ENCODE measurements around the gene NR6A1. TPM values are rescaled to one million over a fixed set of nuclear protein-coding genes. Genes with fewer than 3 reads are reported as not detected.

NR6A1 gene
- total RNA-seq, 1 donor: 0.36 TPM

DNA sequence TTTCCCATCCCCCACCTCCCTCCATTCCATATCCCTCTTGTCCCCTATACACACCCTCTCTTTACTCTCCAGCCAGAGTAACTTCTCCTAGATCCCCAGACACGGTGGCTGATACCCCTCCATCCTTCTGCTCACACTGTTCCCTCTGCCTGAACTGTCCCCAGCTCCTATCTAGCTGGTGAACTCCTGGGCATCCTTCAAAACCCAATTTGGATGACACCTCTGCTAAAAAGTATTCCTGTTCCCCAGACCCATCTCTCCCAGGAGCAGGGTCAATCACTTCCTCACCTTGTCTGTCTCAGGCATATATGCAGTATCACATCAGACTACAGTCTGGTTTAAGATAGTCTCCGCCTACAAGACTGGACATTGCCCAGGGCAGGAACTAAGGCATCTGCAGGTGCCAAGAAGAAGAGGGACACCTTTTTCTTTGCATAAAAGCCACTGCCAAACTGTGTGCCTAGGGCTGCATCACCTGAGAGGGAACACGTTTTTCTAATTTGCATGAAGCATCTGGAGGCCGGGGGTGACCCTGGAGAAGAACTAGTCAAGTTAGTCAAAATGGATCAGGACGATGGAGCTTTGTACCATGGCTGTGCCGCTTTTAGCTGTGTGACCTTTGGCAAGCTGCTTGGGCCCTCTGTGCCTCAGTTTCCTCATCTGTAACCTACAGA lies 291.0 kb downstream of the NR6A1 start:
- H3K4me1 ChIP-seq (ENCODE audit: insufficient read depth, low read length): no peaks in the 10 kb centered on the region
- no peak for DNase-seq (ENCODE audit: insufficient read length, low spot score, missing footprints)
- H3K4me3 ChIP-seq (ENCODE audit: insufficient read depth, low read length): no peak overlapping the region
- no peak overlapping the region for H3K4me2 ChIP-seq (ENCODE audit: insufficient read depth, low read length)
- H3K36me3 ChIP-seq (ENCODE audit: insufficient read depth, low read length): no peaks in the 10 kb centered on the region
- no peak overlapping the region for H2AFZ ChIP-seq (ENCODE audit: low read length)
- H3K9me3 ChIP-seq (ENCODE audit: low read depth, low read length): no peaks in the 10 kb centered on the region
- peaks cover 4% of the 10 kb centered on the region for H4K20me1 ChIP-seq (ENCODE audit: insufficient read depth, low read length)
- TF ChIP-seq, protein P1, sequence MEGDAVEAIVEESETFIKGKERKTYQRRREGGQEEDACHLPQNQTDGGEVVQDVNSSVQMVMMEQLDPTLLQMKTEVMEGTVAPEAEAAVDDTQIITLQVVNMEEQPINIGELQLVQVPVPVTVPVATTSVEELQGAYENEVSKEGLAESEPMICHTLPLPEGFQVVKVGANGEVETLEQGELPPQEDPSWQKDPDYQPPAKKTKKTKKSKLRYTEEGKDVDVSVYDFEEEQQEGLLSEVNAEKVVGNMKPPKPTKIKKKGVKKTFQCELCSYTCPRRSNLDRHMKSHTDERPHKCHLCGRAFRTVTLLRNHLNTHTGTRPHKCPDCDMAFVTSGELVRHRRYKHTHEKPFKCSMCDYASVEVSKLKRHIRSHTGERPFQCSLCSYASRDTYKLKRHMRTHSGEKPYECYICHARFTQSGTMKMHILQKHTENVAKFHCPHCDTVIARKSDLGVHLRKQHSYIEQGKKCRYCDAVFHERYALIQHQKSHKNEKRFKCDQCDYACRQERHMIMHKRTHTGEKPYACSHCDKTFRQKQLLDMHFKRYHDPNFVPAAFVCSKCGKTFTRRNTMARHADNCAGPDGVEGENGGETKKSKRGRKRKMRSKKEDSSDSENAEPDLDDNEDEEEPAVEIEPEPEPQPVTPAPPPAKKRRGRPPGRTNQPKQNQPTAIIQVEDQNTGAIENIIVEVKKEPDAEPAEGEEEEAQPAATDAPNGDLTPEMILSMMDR (IDR thresholded peaks at IDR 0.05; ENCODE audit: extremely low read depth, low read depth, low read length): no peak
- H3K79me2 ChIP-seq (ENCODE audit: insufficient read depth, low read length): no peaks in the 10 kb centered on the region
- no peak overlapping the region for H3K27ac ChIP-seq (ENCODE audit: low read depth, low read length)
- H3K27me3 ChIP-seq (ENCODE audit: insufficient read depth, low read length): peaks cover 33% of the 10 kb centered on the region

DNA sequence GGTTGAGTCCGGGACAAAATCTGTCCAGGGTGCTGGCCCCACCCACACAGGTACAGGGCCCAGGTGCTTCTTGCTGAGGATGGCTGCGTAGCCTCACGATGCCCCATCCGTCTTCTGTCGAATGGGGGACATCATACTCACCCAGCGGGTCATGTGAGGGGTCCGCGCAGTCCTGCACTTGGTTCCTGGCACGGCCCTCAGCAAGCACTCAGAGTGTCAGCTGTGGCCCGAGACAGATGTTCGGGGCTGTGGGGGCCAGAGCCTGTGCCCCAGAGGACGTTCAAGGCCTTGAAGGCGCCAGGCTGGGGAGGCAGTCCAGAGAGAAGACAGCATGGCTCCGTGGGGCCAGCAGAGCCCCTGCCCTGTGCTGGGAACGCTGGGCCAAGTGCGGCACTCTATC lies 291.7 kb downstream of the NR6A1 start:
- no peaks in the 10 kb centered on the region for H3K79me2 ChIP-seq (ENCODE audit: insufficient read depth, low read length)

DNA sequence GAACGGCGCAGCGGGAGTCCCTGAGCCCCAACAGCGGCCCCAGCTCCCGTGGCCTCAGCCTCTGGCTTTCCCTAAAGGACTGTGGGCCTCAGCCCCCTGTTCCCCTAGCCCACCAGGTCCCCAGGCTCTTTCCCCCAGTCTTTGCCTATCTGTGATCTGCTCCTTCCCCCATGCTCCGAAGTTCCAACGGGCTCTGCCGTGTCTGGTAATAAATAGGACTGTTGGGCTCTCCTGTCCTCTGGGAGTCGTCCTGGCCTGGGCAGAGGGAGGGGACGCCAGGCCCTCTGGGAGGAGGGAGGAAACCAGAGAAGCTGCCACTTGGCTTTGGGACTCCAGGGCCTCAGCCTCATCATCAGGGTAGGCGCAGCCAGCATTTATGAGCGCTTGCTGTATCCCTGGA lies 292.8 kb downstream of the NR6A1 start:
- DNase-seq (ENCODE audit: insufficient read length, low spot score, missing footprints): no peak
- Histone ChIP-seq H3K9me3 (ENCODE audit: low read depth, low read length) (no peaks in the 10 kb centered on the region), H3K27me3 (ENCODE audit: insufficient read depth, low read length) (peaks cover 26% of the 10 kb centered on the region), H4K20me1 (ENCODE audit: insufficient read depth, low read length) (no peaks in the 10 kb centered on the region), H2AFZ (ENCODE audit: low read length) (no peak overlapping the region), H3K4me2 (ENCODE audit: insufficient read depth, low read length) (no peak overlapping the region), H3K4me1 (ENCODE audit: insufficient read depth, low read length) (no peaks in the 10 kb centered on the region), H3K36me3 (ENCODE audit: insufficient read depth, low read length) (no peaks in the 10 kb centered on the region), H3K27ac (ENCODE audit: low read depth, low read length) (no peak overlapping the region), H3K4me3 (ENCODE audit: insufficient read depth, low read length) (no peak overlapping the region), H3K79me2 (ENCODE audit: insufficient read depth, low read length) (no peaks in the 10 kb centered on the region)
- TF ChIP-seq, protein P1 (IDR thresholded peaks at IDR 0.05; ENCODE audit: extremely low read depth, low read depth, low read length): no peak

More for the DNA sequence above, 291.7 kb downstream of the NR6A1 start:
- H3K4me3 ChIP-seq (ENCODE audit: insufficient read depth, low read length): no peak overlapping the region
- no peaks in the 10 kb centered on the region for H3K9me3 ChIP-seq (ENCODE audit: low read depth, low read length)
- H3K36me3 ChIP-seq (ENCODE audit: insufficient read depth, low read length): no peaks in the 10 kb centered on the region
- no peak overlapping the region for H2AFZ ChIP-seq (ENCODE audit: low read length)
- H4K20me1 ChIP-seq (ENCODE audit: insufficient read depth, low read length): peaks cover 4% of the 10 kb centered on the region
- no peaks in the 10 kb centered on the region for H3K4me1 ChIP-seq (ENCODE audit: insufficient read depth, low read length)
- TF ChIP-seq, protein P1 (IDR thresholded peaks at IDR 0.05; ENCODE audit: extremely low read depth, low read depth, low read length): no peak
- peaks cover 29% of the 10 kb centered on the region for H3K27me3 ChIP-seq (ENCODE audit: insufficient read depth, low read length)
- H3K4me2 ChIP-seq (ENCODE audit: insufficient read depth, low read length): no peak overlapping the region
- H3K27ac ChIP-seq (ENCODE audit: low read depth, low read length): no peak overlapping the region
- no peak for DNase-seq (ENCODE audit: insufficient read length, low spot score, missing footprints)

DNA sequence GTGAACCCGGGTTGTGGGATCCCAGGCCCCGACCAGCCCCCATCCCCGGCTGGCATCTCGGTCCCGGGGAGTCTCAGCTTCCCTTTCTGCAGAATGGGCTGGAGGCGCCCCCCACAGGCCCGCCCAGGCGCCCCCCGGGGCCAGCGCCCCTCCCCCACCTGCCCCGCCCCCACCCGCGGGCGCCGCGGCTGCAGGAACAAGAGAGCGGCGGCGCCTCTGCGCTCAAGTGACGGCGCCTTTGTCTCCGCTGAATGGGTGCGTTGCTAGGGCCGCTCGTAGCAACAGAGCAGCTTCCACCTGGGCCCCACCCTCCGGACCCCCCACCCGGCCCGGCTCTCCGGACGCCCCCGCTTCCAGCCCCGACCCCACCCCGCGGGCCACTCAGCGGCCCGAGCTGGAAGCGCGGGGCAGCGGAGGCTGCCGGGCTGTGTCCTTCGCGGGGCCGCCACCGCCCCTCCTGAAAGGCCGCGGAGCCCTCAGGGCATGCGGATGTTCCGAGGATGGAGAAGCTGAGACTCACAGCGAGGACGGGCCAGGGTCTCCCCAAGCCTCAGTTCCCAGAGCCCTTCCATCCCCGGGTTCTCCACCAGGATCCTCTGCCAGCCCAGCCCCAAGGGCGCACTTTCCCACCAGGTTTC lies 293.3 kb downstream of the NR6A1 start:
- Histone ChIP-seq H4K20me1 (ENCODE audit: insufficient read depth, low read length) (no peaks in the 10 kb centered on the region), H3K27me3 (ENCODE audit: insufficient read depth, low read length) (peaks cover 30% of the 10 kb centered on the region), H3K36me3 (ENCODE audit: insufficient read depth, low read length) (no peaks in the 10 kb centered on the region), H3K27ac (ENCODE audit: low read depth, low read length) (no peak overlapping the region), H2AFZ (ENCODE audit: low read length) (no peak overlapping the region), H3K4me2 (ENCODE audit: insufficient read depth, low read length) (no peak overlapping the region), H3K4me1 (ENCODE audit: insufficient read depth, low read length) (no peaks in the 10 kb centered on the region), H3K79me2 (ENCODE audit: insufficient read depth, low read length) (no peaks in the 10 kb centered on the region), H3K4me3 (ENCODE audit: insufficient read depth, low read length) (no peak overlapping the region), H3K9me3 (ENCODE audit: low read depth, low read length) (no peaks in the 10 kb centered on the region)
- DNase-seq (ENCODE audit: insufficient read length, low spot score, missing footprints): no peak
- TF ChIP-seq, protein P1 (IDR thresholded peaks at IDR 0.05; ENCODE audit: extremely low read depth, low read depth, low read length): no peak

Data from osteoblast (primary cell).